ENCODE results near the gene PLCG2.

The PLCG2 gene

GRCh38 chr16:81843243-81843582, 64.1 kb downstream of the PLCG2 start:
- no peak for TF ChIP-seq POLR2AphosphoS5 (IDR thresholded peaks at IDR 0.05; ENCODE audit: low read depth, low read length)
- TF ChIP-seq SIN3A (IDR thresholded peaks at IDR 0.05; ENCODE audit: borderline replicate concordance, insufficient read depth, low read length), result no peak
- no peak for TF ChIP-seq REST (IDR thresholded peaks at IDR 0.05; ENCODE audit: insufficient read depth in 1 of 2, low read depth in 2 of 2, low read length in 2 of 2)
- no peak for TF ChIP-seq TAF1 (IDR thresholded peaks at IDR 0.05; ENCODE audit: borderline replicate concordance, insufficient read depth, low read length)
- no peak for TF ChIP-seq FOXP2 (optimal IDR thresholded peaks at IDR 0.05; ENCODE audit: borderline replicate concordance, extremely low read depth, extremely low read length, insufficient read depth)

- TF ChIP-seq FOXP2 (optimal IDR thresholded peaks at IDR 0.05; ENCODE audit: borderline replicate concordance, extremely low read depth, extremely low read length, insufficient read depth), result no peak
- no peak for TF ChIP-seq REST (IDR thresholded peaks at IDR 0.05; ENCODE audit: insufficient read depth in 1 of 2, low read depth in 2 of 2, low read length in 2 of 2)
- no peak for TF ChIP-seq SIN3A (IDR thresholded peaks at IDR 0.05; ENCODE audit: borderline replicate concordance, insufficient read depth, low read length)
- TF ChIP-seq TAF1 (IDR thresholded peaks at IDR 0.05; ENCODE audit: borderline replicate concordance, insufficient read depth, low read length), result no peak
- no peak for TF ChIP-seq POLR2AphosphoS5 (IDR thresholded peaks at IDR 0.05; ENCODE audit: low read depth, low read length)
Measured at GRCh38 chr16:81843683-81844082, 64.6 kb downstream of the PLCG2 start.

- TF ChIP-seq POLR2AphosphoS5 (IDR thresholded peaks at IDR 0.05; ENCODE audit: low read depth, low read length), result no peak
- no peak for TF ChIP-seq FOXP2 (optimal IDR thresholded peaks at IDR 0.05; ENCODE audit: borderline replicate concordance, extremely low read depth, extremely low read length, insufficient read depth)
- TF ChIP-seq TAF1 (IDR thresholded peaks at IDR 0.05; ENCODE audit: borderline replicate concordance, insufficient read depth, low read length), result no peak
- no peak for TF ChIP-seq REST (IDR thresholded peaks at IDR 0.05; ENCODE audit: insufficient read depth in 1 of 2, low read depth in 2 of 2, low read length in 2 of 2)
- no peak for TF ChIP-seq SIN3A (IDR thresholded peaks at IDR 0.05; ENCODE audit: borderline replicate concordance, insufficient read depth, low read length)
Measured at GRCh38 chr16:81846105-81846504, 67.0 kb downstream of the PLCG2 start.

GRCh38 chr16:81848306-81848853, 69.3 kb downstream of the PLCG2 start:
- no peak for TF ChIP-seq FOXP2 (optimal IDR thresholded peaks at IDR 0.05; ENCODE audit: borderline replicate concordance, extremely low read depth, extremely low read length, insufficient read depth)
- TF ChIP-seq TAF1 (IDR thresholded peaks at IDR 0.05; ENCODE audit: borderline replicate concordance, insufficient read depth, low read length), result no peak
- no peak for TF ChIP-seq REST (IDR thresholded peaks at IDR 0.05; ENCODE audit: insufficient read depth in 1 of 2, low read depth in 2 of 2, low read length in 2 of 2)
- TF ChIP-seq POLR2AphosphoS5 (IDR thresholded peaks at IDR 0.05; ENCODE audit: low read depth, low read length), result no peak
- no peak for TF ChIP-seq SIN3A (IDR thresholded peaks at IDR 0.05; ENCODE audit: borderline replicate concordance, insufficient read depth, low read length)

Data from PFSK-1 (cell line).